HG03095 (cell line): ENCODE measurements around the gene PGAP6.
"Not testable (repeated sequence)": the region's sequence is repeated elsewhere in the genome, so short reads cannot be mapped to it uniquely, and the experiment has no call there.

Source experiments
- ATAC-seq: cut with Tn5 transposase; IDR thresholded peaks from one replicate; pipeline ENCODE4 v1.9.1; 2021; ENCODE audit warnings: moderate library complexity; ENCODE audit not compliant: unreplicated experiment

Gene PGAP6

GRCh38 chr16:333406-334094, 48.2 kb downstream of the PGAP6 start:
- no peak for ATAC-seq

DNA sequence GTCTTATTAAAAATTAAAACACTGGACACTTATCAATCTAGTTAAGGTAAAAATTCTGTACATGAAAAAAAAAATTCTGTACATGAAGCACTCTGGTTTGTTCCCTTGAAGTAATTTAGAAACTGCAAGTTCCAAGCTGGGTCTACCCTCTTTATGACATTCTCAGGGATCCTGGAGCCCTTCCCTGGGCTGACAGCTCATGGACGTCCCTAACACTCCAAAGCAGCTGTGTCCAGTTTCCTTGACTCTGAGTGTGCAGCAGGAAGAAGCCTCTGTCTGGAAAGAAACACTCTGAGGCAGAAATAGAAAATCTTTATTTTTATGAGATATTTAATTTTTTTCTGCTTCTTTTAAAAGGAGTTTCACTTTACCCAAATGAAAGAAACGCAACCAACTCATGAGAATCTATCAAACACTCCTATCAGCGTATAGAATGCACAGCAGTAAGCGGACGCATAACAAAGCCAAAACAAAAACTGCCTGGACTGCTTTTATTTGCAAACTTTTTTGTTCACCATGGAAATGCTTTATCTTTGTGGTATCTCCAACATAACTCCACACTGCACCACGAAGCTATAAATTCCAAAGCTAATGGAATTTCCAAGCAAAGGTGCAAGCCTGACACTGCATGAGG, 50.5 kb downstream of the PGAP6 start:
- not testable (repeated sequence) for ATAC-seq

DNA sequence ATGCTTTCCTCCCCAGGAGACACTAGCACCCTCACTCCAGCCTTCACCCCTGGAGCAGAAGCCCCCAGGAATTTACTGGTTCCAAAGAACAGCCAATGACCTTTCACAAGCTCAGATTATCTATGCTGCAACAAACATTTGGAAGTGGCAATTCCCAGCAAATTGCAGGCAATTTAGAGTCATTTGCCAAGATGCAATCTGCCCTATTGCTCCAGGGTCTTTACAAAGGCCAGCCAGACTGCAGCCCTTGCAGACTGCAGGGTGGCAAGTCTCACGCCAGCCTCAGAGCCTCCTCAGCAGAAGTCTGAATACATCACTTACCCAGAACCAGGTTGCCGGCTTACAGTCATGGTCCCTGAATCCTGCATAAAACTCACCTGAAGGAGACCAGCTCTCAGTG, 51.0 kb downstream of the PGAP6 start:
- no peak for ATAC-seq

DNA sequence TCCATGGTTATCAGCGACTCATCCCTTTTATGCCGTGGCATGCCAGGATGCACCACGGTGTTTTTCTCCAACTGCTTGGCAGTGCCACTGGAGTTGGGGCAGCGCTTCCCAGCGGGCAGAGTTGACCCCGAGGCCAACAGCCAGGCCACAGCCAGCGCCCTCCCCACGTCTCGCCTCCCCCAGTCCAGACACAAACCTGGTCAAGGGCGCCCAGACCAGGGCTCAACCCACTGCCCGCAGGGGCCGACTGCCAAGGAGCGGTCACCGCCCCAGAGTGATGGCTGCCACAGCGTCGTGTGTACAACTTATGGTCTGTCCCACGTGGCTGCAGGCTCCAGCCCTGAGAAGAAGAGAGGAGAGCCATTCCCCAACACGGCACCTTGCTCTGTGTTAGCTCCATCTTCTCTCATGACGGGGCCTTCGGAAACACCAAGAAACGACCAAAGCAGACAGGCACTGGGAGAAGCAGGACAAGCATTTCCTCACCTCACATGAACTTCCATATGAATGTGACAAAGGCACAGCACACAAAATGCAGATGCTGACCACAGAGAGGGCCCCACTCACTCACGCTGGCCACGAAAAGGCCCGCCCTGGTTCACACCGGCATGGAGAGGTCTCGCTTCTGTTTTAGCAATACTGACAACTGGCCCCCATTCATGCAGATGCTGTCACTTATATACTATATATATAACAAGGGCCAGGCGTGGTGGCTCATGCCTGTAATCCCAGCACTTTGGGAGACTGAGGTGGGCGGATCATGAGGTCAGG, 56.2 kb downstream of the PGAP6 start:
- ATAC-seq, result no peak

DNA sequence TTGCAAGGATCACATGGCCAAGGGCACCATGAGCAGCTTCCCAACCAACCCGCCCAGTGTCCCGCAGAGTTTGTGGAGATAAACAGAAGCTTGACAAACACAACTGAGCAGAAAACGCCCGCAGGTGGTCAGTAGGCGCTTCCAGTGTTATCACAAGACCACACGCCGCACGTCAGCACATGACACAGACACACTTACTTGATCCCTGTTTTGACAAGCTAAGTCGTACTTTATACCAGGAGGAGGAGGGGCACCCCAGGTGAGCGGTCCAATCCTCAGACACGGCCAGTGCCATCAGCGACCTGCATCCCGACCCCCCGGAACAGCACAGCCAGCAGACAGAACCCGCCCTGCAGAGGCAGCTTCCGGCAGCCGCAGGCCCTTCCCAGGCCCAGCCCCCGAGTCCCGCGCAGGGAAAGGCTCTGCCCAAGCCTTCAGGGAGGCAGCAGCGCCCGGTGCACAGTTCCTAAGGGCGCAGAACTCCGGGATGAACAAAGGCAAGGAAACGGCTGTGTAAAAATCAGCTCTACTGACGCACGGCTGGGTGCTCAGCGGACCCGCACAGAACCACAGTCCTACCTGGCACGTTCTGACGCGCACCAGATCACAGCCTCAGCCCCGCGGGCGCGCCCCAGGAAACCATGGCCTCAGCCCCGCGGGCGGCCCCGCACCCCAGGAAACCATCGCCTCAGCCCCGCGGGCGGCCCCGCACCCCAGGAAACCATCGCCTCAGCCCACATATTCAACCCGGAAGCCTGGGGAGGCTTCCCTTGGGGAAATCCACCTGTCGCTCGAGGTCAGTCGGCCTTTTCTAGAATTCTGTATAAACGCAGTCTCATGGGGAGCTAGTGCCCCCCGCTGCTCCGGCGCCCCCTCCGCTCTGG, 57.1 kb downstream of the PGAP6 start:
- ATAC-seq, result peak; percentile 48

DNA sequence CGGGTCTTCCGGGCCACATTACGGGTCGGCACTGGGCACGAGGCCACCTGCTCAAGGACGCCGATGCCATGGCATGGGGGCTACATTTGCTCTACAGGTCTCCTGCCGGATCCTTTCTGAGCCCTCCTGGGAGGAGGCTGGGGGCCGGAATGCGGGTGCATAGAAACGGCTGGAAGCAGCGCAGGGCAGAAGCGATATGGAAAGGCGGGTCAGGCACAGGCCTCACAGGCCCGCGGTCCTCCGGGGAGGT, 57.7 kb downstream of the PGAP6 start:
- no peak for ATAC-seq

DNA sequence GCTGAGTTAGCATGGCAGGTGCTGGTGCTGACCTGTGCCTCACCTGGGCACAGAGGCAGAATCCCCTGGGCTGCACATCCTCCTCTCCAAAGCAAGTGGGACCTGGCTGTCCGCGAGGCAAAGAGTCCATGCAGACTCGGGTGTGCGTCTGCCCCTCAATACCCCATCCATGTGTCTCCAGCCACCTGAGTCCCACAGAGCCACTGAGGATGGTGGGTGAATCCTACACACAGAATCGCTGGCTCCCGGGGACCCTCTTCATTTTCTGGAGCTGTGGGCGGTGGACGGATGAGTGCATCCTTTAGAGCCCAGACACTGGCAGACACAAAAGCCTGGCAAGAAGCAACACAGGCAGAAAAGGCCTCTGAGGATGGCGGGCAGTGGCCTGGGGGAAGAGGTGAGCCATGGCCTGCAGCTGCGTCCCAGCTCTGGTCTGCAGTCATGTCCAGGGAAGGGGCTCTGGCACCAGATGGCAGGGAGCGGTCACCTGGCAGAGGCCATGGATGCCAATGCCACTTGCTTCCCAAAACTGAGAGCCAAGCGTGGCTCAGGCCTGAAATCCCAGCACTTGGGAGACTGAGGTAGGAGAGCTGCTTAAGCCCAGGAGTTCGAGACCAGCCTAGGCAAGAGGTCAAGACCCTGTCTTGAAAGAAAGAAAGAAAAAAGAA, 59.2 kb downstream of the PGAP6 start:
- ATAC-seq, result no peak

DNA sequence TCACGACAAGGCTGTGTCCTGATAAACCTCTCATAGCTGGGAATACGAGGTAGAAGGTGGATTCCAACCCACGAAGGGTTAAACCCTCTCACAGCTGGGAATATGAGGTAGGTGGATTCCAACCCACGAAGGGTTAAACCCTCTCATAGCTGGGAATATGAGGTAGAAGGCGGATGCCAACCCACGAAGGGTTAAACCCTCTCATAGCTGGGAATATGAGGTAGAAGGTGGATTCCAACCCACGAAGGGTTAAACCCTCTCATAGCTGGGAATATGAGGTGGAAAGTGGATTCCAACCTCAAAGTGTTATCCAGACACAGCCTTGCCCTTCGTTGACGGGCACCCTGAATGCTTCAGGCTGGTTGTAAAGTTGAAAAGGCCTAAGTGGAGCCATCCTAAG, 60.2 kb downstream of the PGAP6 start:
- ATAC-seq, result no peak
